HG02852 (cell line): ENCODE results near the gene HOXA9.

Source experiments
- ATAC-seq: cut with Tn5 transposase; IDR thresholded peaks from one replicate; pipeline ENCODE4 v1.9.1; 2021; ENCODE audit warnings: mild to moderate bottlenecking, moderate library complexity; ENCODE audit not compliant: unreplicated experiment

HOXA9 gene

GRCh38 chr7:27177795-27178320 is 12.5 kb upstream of the HOXA9 start:
- no peak for ATAC-seq

GRCh38 chr7:27176962-27177794 is 11.8 kb upstream of the HOXA9 start:
- ATAC-seq: no peak

- ATAC-seq: no peak
Observed at GRCh38 chr7:27176524-27176845, 11.1 kb upstream of the HOXA9 start.

- ATAC-seq: no peak
Observed at GRCh38 chr7:27175626-27176523, 10.5 kb upstream of the HOXA9 start.

- no peak for ATAC-seq
Observed at GRCh38 chr7:27174874-27175625, 9.7 kb upstream of the HOXA9 start.

- ATAC-seq: no peak
Observed at GRCh38 chr7:27173956-27174873, 8.9 kb upstream of the HOXA9 start, which contains the start of gene HOXA10. Gene HOXA10, minus strand, starts transcription at chr7:27174320. Its CDS starts 14 bp downstream, at chr7:27174306.

- no peak for ATAC-seq
Observed at GRCh38 chr7:27173511-27173955, 8.2 kb upstream of the HOXA9 start.

GRCh38 chr7:27172823-27173510 is 7.6 kb upstream of the HOXA9 start:
- ATAC-seq: no peak

GRCh38 chr7:27172315-27172774 is 7.0 kb upstream of the HOXA9 start:
- ATAC-seq: no peak

- no peak for ATAC-seq
Observed at GRCh38 chr7:27171637-27172314, 6.4 kb upstream of the HOXA9 start.

GRCh38 chr7:27171325-27171636 is 5.9 kb upstream of the HOXA9 start:
- ATAC-seq: no peak

- ATAC-seq: no peak
Observed at GRCh38 chr7:27170426-27171324, 5.3 kb upstream of the HOXA9 start.

- no peak for ATAC-seq
Observed at GRCh38 chr7:27169658-27170425, 4.5 kb upstream of the HOXA9 start.

- ATAC-seq: no peak
Observed at GRCh38 chr7:27168265-27168947, 3.1 kb upstream of the HOXA9 start.

- ATAC-seq: no peak
Observed at GRCh38 chr7:27167916-27168264, 2.6 kb upstream of the HOXA9 start.
